Endothelial cell of umbilical vein (primary cell): ENCODE measurements around the gene SLC12A1. TPM values are rescaled to one million over a fixed set of nuclear protein-coding genes. Genes with fewer than 3 reads are reported as not detected.
A peak's percentile ranks its signal among the peaks of the same experiment; 100 is the strongest.

ENCODE experiments used
- BruUV-seq: library from RNA; stranded (reverse); fragments of 400-500 nt; replicated peaks from 2 replicates; lab custom pipeline; 2021; lab: Mats Ljungman, UMichigan
- CTCF ChIA-PET: fragments of 300-600, 350-600 bp; sonication (Branson Sonifier 250); formaldehyde crosslinking; loops from one replicate; lab custom pipeline; 2021; ENCODE audit warnings: antibody characterized with exemption, inconsistent platforms; lab: Charles Lee
- POLR2A ChIA-PET: fragments of 300-600, 350-600 bp; sonication (Branson Sonifier 250); formaldehyde crosslinking; loops from one replicate; lab custom pipeline; 2021; ENCODE audit warnings: antibody characterized with exemption, inconsistent platforms; lab: Charles Lee
- DNase-seq: peaks from one replicate; pipeline ENCODE4 v3.0.0-alpha.2; 2011; ENCODE audit warnings: low read depth, low spot score
- FAIRE-seq: peaks from 2 replicates; lab custom pipeline; 2011; peaks lifted over from hg19 to GRCh38; lab: Jason Lieb, UNC
- H2AFZ ChIP-seq: 2 replicates; pipeline ENCODE4 v1.6.0; 2012; ENCODE audit warnings: low read depth, low read length, control low read depth, inconsistent platforms
- H3K27ac ChIP-seq: 2 replicates; pipeline ENCODE4 v1.5.1; 2011; ENCODE audit warnings: low read depth, mild to moderate bottlenecking, control low read depth, low read length, moderate library complexity; ENCODE audit not compliant: insufficient read depth
- H3K27me3 ChIP-seq, 2 experiments: 2 replicates each; pipeline versions ENCODE4 v1.6.0 to v1.6.1; 2011; ENCODE audit warnings: low read length in 2 of 2, mixed read lengths in 1 of 2; ENCODE audit not compliant: control insufficient read depth in 2 of 2, insufficient read depth in 2 of 2
- H3K36me3 ChIP-seq, 2 experiments: 2 replicates in 1 of 2; 3 replicates in 1 of 2; pipeline ENCODE4 v1.5.1; 2011; ENCODE audit warnings: low read length in 2 of 2, mild to moderate bottlenecking in 1 of 2, moderate library complexity in 1 of 2; ENCODE audit not compliant: control insufficient read depth in 2 of 2, insufficient read depth in 2 of 2; ENCODE audit errors: extremely low read depth in 1 of 2
- H3K4me1 ChIP-seq: 3 replicates; pipeline ENCODE4 v1.5.1; 2011; ENCODE audit warnings: mild to moderate bottlenecking, low read length; ENCODE audit not compliant: control insufficient read depth, insufficient read depth; ENCODE audit errors: extremely low read depth
- H3K4me2 ChIP-seq: 2 replicates; pipeline ENCODE4 v1.6.1; 2011; ENCODE audit warnings: low read length, control low read depth, mixed read lengths; ENCODE audit not compliant: insufficient read depth
- H3K4me3 ChIP-seq, 3 experiments: fragments of 200-600 bp in 1 of 3; sonication (generic), shearing (Covaris generic) in 1 of 3; replicated peaks in 1 of 3; 2 replicates each; pipeline ENCODE4 v1.5.1; 2011 to 2016; ENCODE audit warnings: control low read depth in 3 of 3, low read length in 3 of 3, mild to moderate bottlenecking in 2 of 3, inconsistent platforms in 1 of 3, low read depth in 1 of 3, moderate library complexity in 1 of 3; ENCODE audit not compliant: insufficient read depth in 1 of 3
- H3K79me2 ChIP-seq: 2 replicates; pipeline ENCODE4 v1.6.0; 2012; ENCODE audit warnings: low read length, inconsistent platforms; ENCODE audit not compliant: control insufficient read depth, insufficient read depth
- H3K9ac ChIP-seq: replicated peaks from 2 replicates; pipeline ENCODE3; 2011; ENCODE audit warnings: low read length, control low read depth; ENCODE audit not compliant: insufficient read depth; ENCODE audit errors: extremely low read depth
- H3K9me1 ChIP-seq: replicated peaks from 3 replicates; pipeline ENCODE4 v1.6.0; 2011; ENCODE audit warnings: mild to moderate bottlenecking, low read length; ENCODE audit not compliant: control insufficient read depth, insufficient read depth; ENCODE audit errors: extremely low read depth
- H3K9me3 ChIP-seq: replicated peaks from 2 replicates; pipeline ENCODE4 v1.5.1; 2012; ENCODE audit warnings: low read length, inconsistent platforms; ENCODE audit not compliant: control insufficient read depth, insufficient read depth
- H4K20me1 ChIP-seq: replicated peaks from 2 replicates; pipeline ENCODE3; 2011; ENCODE audit warnings: mild to moderate bottlenecking, low read length; ENCODE audit not compliant: control insufficient read depth, insufficient read depth; ENCODE audit errors: extremely low read depth
- CTCF ChIP-seq, 2 donors: IDR thresholded peaks; 1 replicate in 1 of 2; 2 replicates in 1 of 2; pipeline ENCODE4 v1.5.1; 2011; ENCODE audit warnings: low read length in 2 of 2, mild to moderate bottlenecking in 2 of 2, moderate library complexity in 2 of 2, control low read depth in 1 of 2, inconsistent platforms in 1 of 2, low read depth in 1 of 2; ENCODE audit not compliant: insufficient read depth in 1 of 2; ENCODE audit errors: extremely low read depth in 1 of 2
- FOS ChIP-seq: IDR thresholded peaks from 2 replicates; pipeline ENCODE4 v1.6.1; 2011; ENCODE audit warnings: mild to moderate bottlenecking, low read length, moderate library complexity, borderline replicate concordance; ENCODE audit not compliant: insufficient read depth
- JUN ChIP-seq: IDR thresholded peaks from 2 replicates; pipeline ENCODE4 v1.6.1; 2011; ENCODE audit warnings: borderline replicate concordance, low read depth; ENCODE audit not compliant: insufficient read length, insufficient read depth
- MAX ChIP-seq: IDR thresholded peaks from 2 replicates; pipeline ENCODE4 v1.6.1; 2011; ENCODE audit not compliant: insufficient read depth, insufficient read length
- MYC ChIP-seq: IDR thresholded peaks from one replicate; pipeline ENCODE4 v1.6.1; 2011; ENCODE audit warnings: mild to moderate bottlenecking, low read depth, low read length
- POLR2A ChIP-seq: IDR thresholded peaks from 2 replicates; pipeline ENCODE4 v1.6.1; 2012; ENCODE audit warnings: low read depth, mild to moderate bottlenecking, control low read depth, low read length
- POLR2AphosphoS5 ChIP-seq: IDR thresholded peaks from 2 replicates; pipeline ENCODE4 v1.6.1; 2012; ENCODE audit warnings: low read depth, mild to moderate bottlenecking, control low read depth, low read length, moderate library complexity; ENCODE audit not compliant: insufficient read depth
- dilution Hi-C: fragments of 300-500 bp; cut with MboI; formaldehyde crosslinking; loops from one replicate; pipeline ENCODE4 v1.15.0; 2019; ENCODE audit warnings: low sequenced_read_pairs; ENCODE audit not compliant: extremely low pct_ligation_motif_present
- intact Hi-C: fragments of 100-400 bp; cut with micrococcal nuclease; formaldehyde crosslinking; loops from one replicate; pipeline ENCODE4 v1.10.0; 2022
- polyA plus RNA-seq, 4 experiments: library from polyadenylated mRNA; depleted of rRNA in 3 of 4; stranded (reverse) in 3 of 4; unstranded in 1 of 4; fragments of >200 nt; gene quantifications; 2 replicates each; pipeline versions ENCODE4 v1.2.1 to v1.2.3, GENCODE V29; 2011 to 2012; ENCODE audit warnings: missing spikeins in 1 of 4
- total RNA-seq: library from RNA; stranded (reverse); gene quantifications from 2 replicates; pipeline ENCODE4 v1.2.3, GENCODE V29; 2021

Gene SLC12A1
- total and polyA plus RNA-seq, 2 donors (not counting 3 experiments of a cell fraction or from before 2014, with no cell fraction given), result not detected

- Histone ChIP-seq H3K9ac (peak overlapping the region; percentile 87), H3K4me3 (peak overlapping the region; percentile 14 to 68 (median 60)), H3K27ac (peak overlapping the region; percentile 84), H3K9me3 (no peaks in the 10 kb centered on the region), H2AFZ (peak overlapping the region; percentile 4), H3K27me3 (no peaks in the 10 kb centered on the region), H3K9me1 (no peaks in the 10 kb centered on the region), H3K36me3 (no peaks in the 10 kb centered on the region), H3K79me2 (peaks cover 47% of the 10 kb centered on the region), H4K20me1 (no peaks in the 10 kb centered on the region), H3K4me1 (peaks cover 12% of the 10 kb centered on the region), H3K4me2 (peak overlapping the region; percentile 64)
- POLR2A ChIA-PET, result interaction anchor here (0.6 to 1.2 kb wide), 2 partner anchors 27 to 64 kb away, joined by 3 to 6 read pairs; no protein-coding TSS in a partner anchor
- no peak for DNase-seq
- intact Hi-C loops, result loop anchor here (1.0 to 10.0 kb wide), 4 partner anchors 27 to 462 kb away; partner anchors contain the start of genes DUT and SEMA6D
- BruUV-seq, result TSS peak; percentile 61
- TF ChIP-seq MAX (no peak), POLR2A (no peak), MYC (no peak), CTCF (IDR thresholded peaks at IDR 0.05; ENCODE audit: extremely low read depth in 1 of 2, insufficient read depth in 1 of 2, low read depth in 1 of 2, low read length in 2 of 2) (no peak), FOS (no peak), POLR2AphosphoS5 (no peak), JUN (no peak)
- FAIRE-seq, result no peak
- CTCF ChIA-PET, result interaction anchor here (1.0 to 2.1 kb wide), 7 partner anchors 10 to 92 kb away, joined by 3 to 6 read pairs (median 4); no protein-coding TSS in a partner anchor
- dilution Hi-C loops, result no loop called here
These were observed 29.1 kb upstream of the SLC12A1 start for GRCh38 chr15:48176957-48177356.
